ENCODE results near the gene KCNA2.

Gene KCNA2

GRCh38 chr1:110605446-110605845 is 712 bp downstream of the KCNA2 start:
- Histone ChIP-seq H3K27me3 (peaks cover 80% of the 10 kb centered on the region), H3K4me3 (ENCODE audit: low read depth in 1 of 2, low read length in 1 of 2) (no peak overlapping the region), H3K36me3 (no peaks in the 10 kb centered on the region), H3K9me3 (no peaks in the 10 kb centered on the region), H3K4me1 (ENCODE audit: control insufficient read depth in 1 of 2, insufficient read depth in 1 of 2, low read depth in 1 of 2, low read length in 1 of 2) (peaks cover 0 to 4% of the 10 kb centered on the region in 2 experiments), H3K27ac (no peak overlapping the region)
- no peak for TF ChIP-seq CTCF (IDR thresholded peaks at IDR 0.05)

GRCh38 chr1:110604586-110605148 is 1.5 kb downstream of the KCNA2 start:
- TF ChIP-seq CTCF (IDR thresholded peaks at IDR 0.05) = no peak
- H3K4me1 ChIP-seq (ENCODE audit: control insufficient read depth in 1 of 2, insufficient read depth in 1 of 2, low read depth in 1 of 2, low read length in 1 of 2) = peaks cover 0 to 4% of the 10 kb centered on the region in 2 experiments
- H3K9me3 ChIP-seq = no peaks in the 10 kb centered on the region
- peaks cover 77% of the 10 kb centered on the region for H3K27me3 ChIP-seq
- H3K27ac ChIP-seq = no peak overlapping the region
- no peaks in the 10 kb centered on the region for H3K36me3 ChIP-seq
- no peak overlapping the region for H3K4me3 ChIP-seq (ENCODE audit: low read depth in 1 of 2, low read length in 1 of 2)

- Histone ChIP-seq H3K4me1 (ENCODE audit: control insufficient read depth in 1 of 2, insufficient read depth in 1 of 2, low read depth in 1 of 2, low read length in 1 of 2) (peaks cover 0 to 4% of the 10 kb centered on the region in 2 experiments), H3K9me3 (no peaks in the 10 kb centered on the region), H3K27ac (no peak overlapping the region), H3K36me3 (no peaks in the 10 kb centered on the region), H3K27me3 (peaks cover 75% of the 10 kb centered on the region), H3K4me3 (ENCODE audit: low read depth in 1 of 2, low read length in 1 of 2) (no peak overlapping the region)
- no peak for TF ChIP-seq CTCF (IDR thresholded peaks at IDR 0.05)
Observed at GRCh38 chr1:110603058-110603457, 3.1 kb downstream of the KCNA2 start.

- TF ChIP-seq CTCF (IDR thresholded peaks at IDR 0.05) = no peak
- H3K27me3 ChIP-seq = peaks cover 70% of the 10 kb centered on the region
- H3K27ac ChIP-seq = no peak overlapping the region
- peaks cover 0 to 4% of the 10 kb centered on the region in 2 experiments for H3K4me1 ChIP-seq (ENCODE audit: control insufficient read depth in 1 of 2, insufficient read depth in 1 of 2, low read depth in 1 of 2, low read length in 1 of 2)
- no peaks in the 10 kb centered on the region for H3K36me3 ChIP-seq
- H3K9me3 ChIP-seq = no peaks in the 10 kb centered on the region
- H3K4me3 ChIP-seq (ENCODE audit: low read depth in 1 of 2, low read length in 1 of 2) = no peak overlapping the region
Observed at GRCh38 chr1:110602466-110602865, 3.7 kb downstream of the KCNA2 start.

- H3K9me3 ChIP-seq = no peaks in the 10 kb centered on the region
- H3K27ac ChIP-seq = no peak overlapping the region
- no peaks in the 10 kb centered on the region for H3K36me3 ChIP-seq
- H3K4me1 ChIP-seq (ENCODE audit: control insufficient read depth in 1 of 2, insufficient read depth in 1 of 2, low read depth in 1 of 2, low read length in 1 of 2) = no peaks in the 10 kb centered on the region
- no peak overlapping the region for H3K4me3 ChIP-seq (ENCODE audit: low read depth in 1 of 2, low read length in 1 of 2)
- TF ChIP-seq CTCF (IDR thresholded peaks at IDR 0.05) = no peak
- H3K27me3 ChIP-seq = peaks cover 70% of the 10 kb centered on the region
Observed at GRCh38 chr1:110601332-110601731, 4.8 kb downstream of the KCNA2 start.
